Pancreas (tissue), 10 donors: ENCODE results near the gene MEF2C. TPM values are rescaled to one million over a fixed set of nuclear protein-coding genes. Genes with fewer than 3 reads are reported as not detected.
"Not testable (repeated sequence)": the region's sequence is repeated elsewhere in the genome, so short reads cannot be mapped to it uniquely, and the experiment has no call there.

ENCODE experiments used
- ATAC-seq, 4 donors: fragments of 200-7000 bp; cut with Tn5 transposase; one replicate each; pipeline versions ENCODE4 v1.8.0 to v1.9.1; 2020; ENCODE audit warnings: mild to moderate bottlenecking in 4 of 4, moderate library complexity in 4 of 4
- DNase-seq, 6 donors: peaks; one replicate each; pipeline ENCODE4 v3.0.0-alpha.2; 2020
- FAIRE-seq: peaks from 2 replicates; lab custom pipeline; 2012; peaks lifted over from hg19 to GRCh38; lab: Jason Lieb, UNC
- H3K27ac ChIP-seq, 4 donors: fragments of 200-600 bp; sonication (generic); 1 replicate in 3 of 4; 2 replicates in 1 of 4; pipeline versions ENCODE4 v1.5.0 to v1.8.0; 2020
- H3K27me3 ChIP-seq, 4 donors: fragments of 200-600 bp; one replicate each; pipeline ENCODE4 v1.8.0; 2021
- H3K36me3 ChIP-seq, 3 donors: fragments of 200-600 bp; sonication (generic) in 1 of 3; one replicate each; pipeline versions ENCODE4 v1.5.0 to v1.8.0; 2020 to 2021
- H3K4me1 ChIP-seq, 3 donors: fragments of 200-600 bp; one replicate each; pipeline ENCODE4 v1.8.0; 2021
- H3K4me3 ChIP-seq, 4 donors: fragments of 200-600 bp; sonication (generic) in 2 of 4; one replicate each; pipeline versions ENCODE4 v1.5.0 to v1.8.0; 2020 to 2021
- H3K9me3 ChIP-seq, 4 donors: fragments of 200-600 bp; one replicate each; pipeline ENCODE4 v1.8.0; 2021
- WGBS, 2 donors: extraction: QIAGEN DNeasy Blood & Tissue Kit; methylation state at CpG; one replicate each; pipeline ENCODE4 v1.1.7; 2013; 5-methylcytosine and 5-hydroxymethylcytosine counted together
- intact Hi-C, 3 donors: fragments of 100-400 bp; cut with DNase I; formaldehyde crosslinking; loops; one replicate each; pipeline versions ENCODE4 v1.11.1 to v1.14.2; 2022
- polyA plus RNA-seq, 2 donors: library from polyadenylated mRNA; stranded (reverse); fragments of 200-250 nt; gene quantifications; one replicate each; pipeline ENCODE4 v1.2.3, GENCODE V29; 2013
- total RNA-seq, 6 donors: library from RNA; stranded (reverse); fragmentation: NEBNext Ultra II Directional in 4 of 6; extraction: Animal tissue kit (Norgen Biotek cat#: 25700) in 4 of 6; gene quantifications; one replicate each; pipeline versions ENCODE4 v1.2.1 to v1.2.4, GENCODE V29; 2021 to 2023
- TF ChIP-seq, protein P1 (sequence below), 4 donors: fragments of 200-600 bp; sonication (generic) in 3 of 4; IDR thresholded peaks; one replicate each; pipeline versions ENCODE4 v1.5.0 to v1.8.0; 2021; ENCODE audit warnings: antibody characterized with exemption in 4 of 4
- donor health status: healthy with polysubstance abuse.
- donor health status: DM: no; HTN: no; CAD: no; lungs with moderate emphysema.
- donor health status: DM: no; HTN: no; CAD: no.
- donor health status: control.
- donor health status: control.
- donor health status: Bipolar disorder and iron deficiency.
- donor health status: DM: yes; HTN: yes; CAD: no.
- donor health status: DM: no; HTN: no; CAD: no.
- donor health status: DM: no; HTN: no; CAD: no.
- donor health status: DM: yes; HTN: yes; CAD: no.

MEF2C gene
- total and polyA plus RNA-seq, 8 donors: 1.5 to 19.9 (median 4.8) TPM

DNA sequence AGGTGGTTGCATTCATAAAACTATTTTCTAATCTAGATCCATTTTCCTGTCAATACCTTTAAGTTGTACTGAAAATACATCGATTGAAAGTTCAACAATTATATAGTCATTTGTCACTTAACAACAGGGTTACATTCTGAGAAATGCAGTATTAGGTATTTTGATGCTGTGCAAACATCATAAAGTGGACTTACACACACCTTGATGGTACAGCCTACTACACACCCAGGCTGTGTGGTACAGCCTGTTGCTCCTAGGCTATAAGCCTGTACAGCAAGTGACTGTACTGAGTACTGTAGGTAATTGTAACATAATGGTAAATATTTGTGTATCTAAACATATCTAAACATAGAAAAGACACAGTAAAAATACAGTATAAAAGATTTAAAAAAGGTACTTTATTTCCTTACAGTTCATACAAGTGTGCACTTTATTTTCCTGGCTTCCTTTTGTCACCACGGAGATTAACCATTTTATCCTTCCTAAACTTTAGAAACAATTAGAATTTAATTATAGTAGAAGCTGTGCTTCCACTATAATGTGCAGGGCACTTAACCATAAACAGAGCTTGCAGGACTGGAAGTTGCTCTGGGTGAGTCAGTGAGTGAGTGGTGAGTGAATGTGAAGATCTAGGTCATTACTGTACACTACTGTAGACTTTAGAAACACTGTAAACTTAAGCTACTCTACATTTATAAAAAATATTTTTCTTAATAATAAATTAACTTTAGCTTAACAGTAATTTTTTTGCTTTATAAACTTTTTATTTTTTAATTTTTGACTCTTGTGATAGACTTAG, 42.9 kb upstream of the MEF2C start:
- TF ChIP-seq, protein P1, sequence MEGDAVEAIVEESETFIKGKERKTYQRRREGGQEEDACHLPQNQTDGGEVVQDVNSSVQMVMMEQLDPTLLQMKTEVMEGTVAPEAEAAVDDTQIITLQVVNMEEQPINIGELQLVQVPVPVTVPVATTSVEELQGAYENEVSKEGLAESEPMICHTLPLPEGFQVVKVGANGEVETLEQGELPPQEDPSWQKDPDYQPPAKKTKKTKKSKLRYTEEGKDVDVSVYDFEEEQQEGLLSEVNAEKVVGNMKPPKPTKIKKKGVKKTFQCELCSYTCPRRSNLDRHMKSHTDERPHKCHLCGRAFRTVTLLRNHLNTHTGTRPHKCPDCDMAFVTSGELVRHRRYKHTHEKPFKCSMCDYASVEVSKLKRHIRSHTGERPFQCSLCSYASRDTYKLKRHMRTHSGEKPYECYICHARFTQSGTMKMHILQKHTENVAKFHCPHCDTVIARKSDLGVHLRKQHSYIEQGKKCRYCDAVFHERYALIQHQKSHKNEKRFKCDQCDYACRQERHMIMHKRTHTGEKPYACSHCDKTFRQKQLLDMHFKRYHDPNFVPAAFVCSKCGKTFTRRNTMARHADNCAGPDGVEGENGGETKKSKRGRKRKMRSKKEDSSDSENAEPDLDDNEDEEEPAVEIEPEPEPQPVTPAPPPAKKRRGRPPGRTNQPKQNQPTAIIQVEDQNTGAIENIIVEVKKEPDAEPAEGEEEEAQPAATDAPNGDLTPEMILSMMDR (IDR thresholded peaks at IDR 0.05): no peak
- intact Hi-C loops: no loop called here
- Histone ChIP-seq H3K9me3 (no peaks in the 10 kb centered on the region), H3K27ac (no peak overlapping the region), H3K36me3 (no peaks in the 10 kb centered on the region), H3K27me3 (no peaks in the 10 kb centered on the region), H3K4me1 (peaks cover 0 to 5% (median 3%) of the 10 kb centered on the region in 3 donors), H3K4me3 (no peak overlapping the region)
- no peak for FAIRE-seq
- no peak for ATAC-seq
- 48 to 55% methylated on average over 2 of the region's 2 CpGs for WGBS, 2 donors
- DNase-seq: no peak

DNA sequence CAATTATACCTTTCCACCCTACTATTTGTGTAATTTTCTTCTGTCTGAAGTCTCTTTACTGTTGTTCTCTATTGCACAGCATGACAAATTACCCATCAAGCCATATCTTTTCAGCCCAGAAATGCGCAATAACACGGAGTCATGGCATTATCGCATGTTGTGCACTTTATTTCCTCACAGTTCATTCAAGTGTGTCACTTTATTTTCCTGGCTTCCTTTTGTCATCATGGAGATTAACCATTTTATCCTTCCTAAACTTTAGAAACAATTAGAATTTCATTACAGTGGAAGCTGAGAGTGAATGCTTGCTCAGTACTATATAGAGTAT, 41.3 kb upstream of the MEF2C start:
- ATAC-seq (no peak), DNase-seq (no peak), FAIRE-seq (no peak)
- 54 to 59% methylated on average over 3 of the region's 3 CpGs for WGBS, 2 donors
- intact Hi-C loops: no loop called here
- H3K27ac ChIP-seq: no peak overlapping the region
- no peaks in the 10 kb centered on the region for H3K4me1 ChIP-seq
- TF ChIP-seq, protein P1 (IDR thresholded peaks at IDR 0.05): no peak
- no peak overlapping the region for H3K4me3 ChIP-seq
- H3K27me3 ChIP-seq: no peaks in the 10 kb centered on the region
- H3K9me3 ChIP-seq: no peaks in the 10 kb centered on the region
- H3K36me3 ChIP-seq: no peaks in the 10 kb centered on the region

- TF ChIP-seq, protein P1 (IDR thresholded peaks at IDR 0.05): no peak
- Histone ChIP-seq H3K27me3 (no peaks in the 10 kb centered on the region), H3K9me3 (no peaks in the 10 kb centered on the region), H3K27ac (no peak overlapping the region), H3K4me1 (no peaks in the 10 kb centered on the region), H3K4me3 (no peak overlapping the region), H3K36me3 (no peaks in the 10 kb centered on the region)
- no peak for ATAC-seq
- DNase-seq: no peak
- 73 to 83% methylated on average over 15 of the region's 15 CpGs for WGBS, 2 donors
- intact Hi-C loops: no loop called here
- no peak for FAIRE-seq
These were observed 40.8 kb upstream of the MEF2C start for GRCh38 chr5:88923623-88924329.

DNA sequence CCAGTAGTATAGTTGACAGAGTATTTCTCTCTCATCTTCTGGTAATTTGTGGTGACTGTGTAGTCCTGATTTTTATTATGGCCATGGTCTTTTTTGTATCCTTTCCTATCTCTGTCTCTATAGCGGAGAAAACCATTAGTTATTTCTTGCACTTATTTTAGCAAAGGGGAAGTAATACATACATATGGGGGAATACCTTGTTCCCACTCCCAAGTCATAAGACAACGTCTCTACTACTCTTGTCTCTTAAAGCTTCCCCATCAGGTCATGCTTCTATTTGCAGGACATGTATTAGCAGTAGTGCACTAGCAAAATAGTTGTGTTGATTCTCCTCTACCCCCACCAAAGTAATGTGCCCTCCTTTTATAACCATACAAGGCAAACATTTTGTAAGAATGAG, 29.8 kb upstream of the MEF2C start:
- 88 to 91% methylated on average over 2 of the region's 2 CpGs for WGBS, 2 donors
- FAIRE-seq, H3K4me1 ChIP-seq, H3K27me3 ChIP-seq, H3K9me3 ChIP-seq, H3K4me3 ChIP-seq, intact Hi-C loops, DNase-seq, ATAC-seq, H3K36me3 ChIP-seq, H3K27ac ChIP-seq: not testable (repeated sequence)

GRCh38 chr5:88911059-88911572, 28.1 kb upstream of the MEF2C start:
- intact Hi-C loops, FAIRE-seq, DNase-seq, H3K9me3 ChIP-seq, H3K27ac ChIP-seq, H3K36me3 ChIP-seq, H3K4me3 ChIP-seq, H3K4me1 ChIP-seq, H3K27me3 ChIP-seq, ATAC-seq: not testable (repeated sequence)
- WGBS, 2 donors: 82 to 89% methylated on average over 9 of the region's 9 CpGs

DNA sequence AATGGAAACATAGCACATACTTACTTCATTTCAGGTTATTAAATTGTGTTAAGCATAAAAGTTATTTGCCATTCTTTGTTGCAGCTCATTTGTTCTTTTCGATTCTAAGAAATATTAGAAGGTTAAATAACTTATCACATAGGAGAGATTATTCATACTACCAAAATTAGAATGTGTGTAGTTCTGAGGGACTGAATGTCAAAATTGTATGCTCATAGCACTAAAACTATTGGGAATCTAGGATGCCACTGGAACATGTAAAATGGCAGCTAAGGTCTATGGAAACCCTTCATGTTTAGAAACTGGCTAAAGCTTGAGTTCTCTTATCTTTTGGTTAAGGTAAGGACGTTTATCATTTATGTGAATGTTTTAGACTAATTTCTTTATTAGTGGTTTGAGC, 21.5 kb upstream of the MEF2C start:
- ATAC-seq, H3K27me3 ChIP-seq, DNase-seq, H3K27ac ChIP-seq, H3K4me1 ChIP-seq, H3K4me3 ChIP-seq, H3K9me3 ChIP-seq, H3K36me3 ChIP-seq, intact Hi-C loops: not testable (repeated sequence)
- 46 to 56% methylated on average over 2 of the region's 2 CpGs for WGBS, 2 donors
- FAIRE-seq: peak; percentile 17

DNA sequence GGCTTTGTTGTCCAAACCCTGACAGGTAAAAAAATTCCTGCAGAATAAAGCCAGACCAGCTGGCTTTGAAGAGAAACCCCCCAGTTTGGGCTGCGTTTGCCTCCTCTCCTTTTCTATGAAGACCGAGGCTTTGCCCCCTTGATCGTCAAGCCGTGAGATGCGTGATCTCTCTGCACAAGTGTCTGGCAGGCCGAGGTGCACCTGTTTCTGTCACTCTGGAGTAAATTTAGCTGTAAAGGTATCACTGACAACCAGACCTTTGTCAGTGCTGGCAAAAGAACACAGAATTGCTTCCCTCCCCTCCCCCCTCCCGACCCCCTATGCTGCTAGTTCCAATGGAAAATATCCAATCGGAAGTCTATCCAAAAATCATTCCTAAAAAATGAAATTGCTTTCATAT, 21.0 kb upstream of the MEF2C start:
- WGBS, 2 donors: 40 to 44% methylated on average over 1 to 2 of the region's 8 CpGs
- H3K4me1 ChIP-seq, H3K27ac ChIP-seq, H3K36me3 ChIP-seq, ATAC-seq, DNase-seq, H3K9me3 ChIP-seq, H3K4me3 ChIP-seq, H3K27me3 ChIP-seq, FAIRE-seq, intact Hi-C loops: not testable (repeated sequence)

DNA sequence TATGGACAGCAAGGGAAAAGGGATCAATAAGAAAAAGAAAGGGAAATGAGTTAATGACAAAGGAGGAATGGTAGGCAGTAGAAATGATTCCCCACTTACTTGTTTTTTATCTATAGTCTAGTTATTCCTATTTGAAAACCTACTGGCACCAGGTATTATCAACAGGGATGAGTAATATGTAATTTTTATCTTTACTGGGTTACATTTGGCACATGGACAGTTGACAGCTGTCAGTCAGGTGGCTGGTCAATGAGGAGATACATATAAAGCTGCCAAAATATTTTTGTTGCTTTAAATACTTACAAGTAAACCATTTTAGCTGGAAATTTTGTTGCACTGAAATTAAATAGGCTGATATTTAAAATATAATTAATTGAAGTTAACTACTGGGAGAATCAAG, 18.1 kb upstream of the MEF2C start:
- H3K27ac ChIP-seq, DNase-seq, H3K36me3 ChIP-seq, H3K27me3 ChIP-seq, H3K4me3 ChIP-seq, H3K9me3 ChIP-seq, intact Hi-C loops, H3K4me1 ChIP-seq, ATAC-seq, FAIRE-seq: not testable (repeated sequence)
